Right renal cortex interstitium (tissue), 3 donors: ENCODE measurements around the gene SLC15A1. TPM values are rescaled to one million over a fixed set of nuclear protein-coding genes. Genes with fewer than 3 reads are reported as not detected.
A peak's percentile ranks its signal among the peaks of the same experiment; 100 is the strongest.

ENCODE experiments used
- DNase-seq, 3 donors: peaks; one replicate each; pipeline ENCODE4 v3.0.0-alpha.2; 2013; ENCODE audit warnings: low read depth in 3 of 3, low spot score in 2 of 3
- polyA plus RNA-seq, 3 donors: library from polyadenylated mRNA; unstranded; fragments of 120-200 nt; gene quantifications; one replicate each; pipeline ENCODE4 v1.2.1, GENCODE V29; 2013; ENCODE audit not compliant: insufficient read length in 3 of 3

SLC15A1 gene
- polyA plus RNA-seq, 3 donors = 7.4 to 10.1 (median 7.6) TPM

DNA sequence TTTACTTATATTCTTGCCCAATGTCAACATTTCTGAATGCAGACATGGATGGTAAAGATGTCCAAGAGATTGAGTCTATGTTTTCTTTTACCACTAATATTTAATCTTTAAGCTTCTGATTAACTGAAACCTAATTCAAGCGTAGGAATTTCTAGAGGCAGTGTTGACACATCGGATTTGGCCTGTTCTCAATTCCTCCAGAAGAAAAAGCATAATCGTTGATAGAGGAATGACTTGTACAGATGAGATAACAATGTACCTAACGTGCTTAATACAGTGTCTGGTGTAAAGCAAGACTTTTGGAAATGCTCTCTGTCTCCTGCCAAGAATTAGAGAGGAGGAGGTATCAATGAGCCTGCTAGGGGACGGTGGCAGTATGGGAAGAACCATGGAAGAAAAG is 35.2 kb downstream of the SLC15A1 start:
- no peak for DNase-seq

DNA sequence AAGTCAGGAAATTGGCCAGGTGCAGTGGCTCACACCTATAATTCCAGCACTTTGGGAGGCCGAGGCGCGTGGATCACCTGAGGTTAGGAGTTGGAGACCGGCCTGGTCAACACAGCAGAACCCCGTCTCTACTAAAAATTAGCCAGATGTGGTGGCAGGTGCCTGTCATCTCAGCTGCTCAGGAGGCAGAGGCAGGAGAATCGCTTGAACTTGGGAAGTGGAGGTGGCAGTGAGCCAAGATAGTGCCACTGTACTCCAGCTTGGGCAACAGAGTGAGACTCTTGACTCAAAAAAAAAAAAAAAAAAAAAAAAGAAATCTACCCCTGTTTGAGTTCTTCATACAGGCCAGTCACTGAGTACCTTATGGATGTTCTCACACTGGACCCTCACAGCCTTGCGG is 42.0 kb downstream of the SLC15A1 start:
- no peak for DNase-seq

DNA sequence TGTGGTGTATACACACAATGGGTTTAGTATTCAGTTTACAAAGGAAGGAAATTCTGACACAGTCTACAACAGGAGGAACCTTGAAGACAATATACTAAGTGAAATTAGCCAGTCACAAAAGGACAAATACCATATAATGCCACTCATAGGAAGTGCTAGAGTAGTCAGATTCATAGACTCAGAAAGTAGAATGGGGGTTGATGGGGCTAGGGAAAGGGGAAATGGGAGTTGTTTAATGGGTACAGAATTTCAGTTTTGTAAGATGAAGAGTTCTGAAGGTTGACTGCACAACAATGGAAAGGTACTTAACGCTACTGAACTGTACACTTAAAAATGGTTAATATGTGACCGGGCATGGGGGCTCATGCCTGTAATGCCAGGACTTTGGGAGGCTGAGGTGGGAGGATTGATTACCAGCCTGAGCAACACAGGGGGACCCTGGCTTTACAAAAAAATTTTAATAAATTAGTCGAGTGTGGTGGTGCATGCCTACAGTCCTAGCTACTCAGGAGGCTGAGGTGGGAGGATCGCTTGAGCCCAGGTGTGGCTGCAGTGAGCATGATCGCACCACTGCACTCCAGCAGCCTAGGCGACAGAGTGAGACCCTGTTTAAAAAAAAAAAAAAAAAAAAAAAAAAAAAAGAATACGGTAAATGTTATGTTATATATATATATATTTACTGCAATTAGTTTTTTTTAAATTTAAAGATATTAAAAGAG is 45.0 kb downstream of the SLC15A1 start:
- DNase-seq = no peak

DNA sequence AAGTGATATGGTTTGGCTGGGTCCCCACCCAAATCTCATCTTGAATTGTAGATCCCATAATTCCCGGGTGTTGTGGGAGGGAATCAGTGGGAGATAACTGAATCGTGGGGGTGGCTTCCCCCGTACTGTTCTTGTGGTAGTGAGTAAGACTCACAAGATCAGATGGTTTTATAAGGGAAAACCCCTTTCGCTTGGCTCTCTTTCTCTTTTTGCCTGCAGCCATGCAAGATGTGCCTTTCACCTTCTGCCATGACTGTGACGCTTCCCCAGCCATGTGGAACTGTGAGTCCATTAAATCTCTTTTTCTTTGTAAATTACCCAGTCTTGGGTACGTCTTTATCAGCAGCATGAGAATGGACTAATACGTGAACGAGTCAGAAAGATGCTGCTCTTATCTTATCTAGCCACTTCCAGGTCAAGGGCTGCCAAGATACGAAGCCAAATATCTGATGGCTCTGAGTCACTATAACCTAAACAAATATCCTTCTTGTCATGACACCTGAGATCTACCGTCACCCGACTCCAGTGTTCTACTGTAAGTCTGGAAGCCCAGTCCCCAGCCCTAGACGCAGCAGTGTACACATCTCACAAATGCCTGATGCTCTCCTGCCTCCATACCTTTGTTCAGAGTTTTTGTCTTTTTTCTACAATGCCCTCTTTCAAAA is 45.9 kb downstream of the SLC15A1 start:
- DNase-seq = no peak

DNA sequence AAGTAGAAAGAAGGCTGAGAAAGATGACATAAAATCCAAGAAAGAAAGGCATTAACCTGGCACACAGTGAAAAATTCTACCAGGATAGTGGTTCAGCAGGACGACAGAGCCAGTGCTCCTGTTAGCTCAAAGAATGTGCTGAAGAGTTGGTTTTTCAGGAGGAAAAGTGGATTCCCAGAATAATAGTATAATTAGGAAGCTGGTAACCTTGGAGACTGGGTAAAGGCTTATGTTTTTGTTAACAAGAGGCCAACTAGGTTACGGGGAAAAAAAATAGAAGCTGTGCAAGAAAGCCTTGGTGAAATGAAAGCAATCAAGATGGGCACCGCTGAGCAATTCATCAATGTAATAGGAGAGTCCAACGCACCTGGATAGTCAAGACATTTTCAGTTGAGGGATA is 54.7 kb downstream of the SLC15A1 start:
- peak in 2 of 3 donors; percentile 25 to 54 for DNase-seq

DNA sequence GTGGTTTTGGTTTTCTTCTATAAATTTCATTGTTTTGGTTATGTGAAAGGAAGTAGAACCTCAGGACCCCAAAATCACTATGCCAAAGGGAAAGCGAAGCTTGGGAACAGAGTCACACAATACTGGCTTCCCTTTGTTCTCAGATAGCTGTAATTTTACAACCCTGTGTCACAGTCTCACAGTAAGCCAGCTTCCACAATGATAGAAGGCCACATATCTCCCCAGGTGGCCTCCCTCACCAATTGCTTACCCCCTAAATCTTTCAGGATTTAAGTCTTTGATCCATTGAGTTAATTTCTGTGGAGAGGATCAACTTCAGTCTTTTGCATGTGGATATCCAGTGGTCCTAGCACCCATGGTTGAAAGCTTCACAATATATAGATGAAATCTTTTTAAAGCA is 58.7 kb downstream of the SLC15A1 start:
- DNase-seq = no peak

DNA sequence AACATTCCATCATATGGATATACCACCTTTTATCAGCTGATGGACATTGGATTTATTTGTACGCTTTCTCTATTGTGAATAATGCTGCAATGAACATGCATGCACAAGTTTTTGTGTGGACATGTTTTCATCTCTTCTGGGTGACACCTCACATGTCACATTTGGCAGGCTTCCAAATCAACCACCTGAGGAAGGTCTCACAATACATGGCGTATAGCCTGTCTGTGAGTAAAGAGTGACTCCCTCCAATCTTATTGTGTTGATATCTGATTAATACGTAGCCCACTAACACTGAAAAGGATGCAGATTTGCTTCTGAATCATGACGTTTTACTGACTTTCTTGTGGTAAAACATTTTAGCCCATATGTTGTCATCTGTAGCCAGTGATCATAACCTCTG is 61.1 kb downstream of the SLC15A1 start:
- no peak for DNase-seq

DNA sequence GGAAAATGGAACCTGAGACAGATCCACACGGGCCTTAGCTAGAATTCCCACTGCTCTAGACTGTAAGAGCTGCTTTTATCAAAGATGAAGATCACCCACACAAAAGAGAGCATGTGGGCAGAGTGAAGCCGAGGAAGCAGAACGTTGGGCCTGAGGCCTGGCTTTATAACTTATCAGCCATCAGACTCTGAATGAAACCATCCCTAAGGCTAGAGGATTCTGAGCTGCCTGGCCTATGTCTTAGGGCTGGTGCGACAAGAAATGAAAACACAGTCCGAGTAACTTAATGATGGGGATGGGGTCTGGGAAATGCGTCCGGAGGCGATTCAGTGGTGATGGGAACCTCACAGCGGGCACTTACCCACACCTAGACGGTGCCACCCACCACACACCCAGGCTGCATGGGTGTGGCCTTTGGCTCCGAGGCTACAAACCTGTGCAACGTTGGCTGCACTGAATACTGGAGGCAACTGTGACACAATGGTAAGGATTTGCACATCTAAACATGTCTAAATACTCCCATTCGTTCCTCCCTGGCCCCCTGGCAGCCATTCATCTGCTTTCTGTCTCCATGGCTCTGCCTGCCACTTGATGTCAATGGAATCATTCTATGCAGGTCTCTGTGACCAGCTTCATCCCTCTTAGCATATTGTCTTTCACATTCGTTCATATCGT is 62.0 kb downstream of the SLC15A1 start:
- no peak for DNase-seq

DNA sequence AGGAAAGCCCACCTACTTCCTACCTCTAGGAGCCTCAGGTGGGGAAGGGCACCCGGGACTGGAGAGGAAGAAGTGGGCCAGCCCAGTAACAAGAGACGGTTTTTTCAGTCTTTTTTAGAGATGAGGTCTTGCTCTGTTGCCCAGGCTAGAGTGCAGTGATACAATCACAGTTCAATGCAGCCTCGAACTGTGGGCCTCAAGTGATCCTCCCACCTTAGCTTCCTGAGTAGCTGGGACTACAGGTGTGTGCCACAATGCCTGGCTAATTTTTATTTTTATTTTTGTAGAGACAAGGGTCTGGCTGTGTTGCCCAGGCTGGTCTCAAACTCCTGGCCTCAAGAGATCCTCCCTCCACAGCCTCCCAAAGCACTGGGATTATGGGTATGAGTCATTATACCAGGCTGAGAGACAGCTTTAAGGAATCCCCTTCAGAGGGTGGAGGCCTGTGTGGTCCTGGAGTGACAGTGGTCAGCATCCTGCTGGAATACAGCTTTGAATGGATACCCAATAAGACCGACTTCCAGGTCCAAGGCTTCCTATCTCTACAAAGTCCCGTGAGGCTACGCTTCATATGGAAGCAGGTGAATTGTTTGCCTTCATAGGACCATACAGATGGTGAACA is 63.0 kb downstream of the SLC15A1 start:
- no peak for DNase-seq

DNA sequence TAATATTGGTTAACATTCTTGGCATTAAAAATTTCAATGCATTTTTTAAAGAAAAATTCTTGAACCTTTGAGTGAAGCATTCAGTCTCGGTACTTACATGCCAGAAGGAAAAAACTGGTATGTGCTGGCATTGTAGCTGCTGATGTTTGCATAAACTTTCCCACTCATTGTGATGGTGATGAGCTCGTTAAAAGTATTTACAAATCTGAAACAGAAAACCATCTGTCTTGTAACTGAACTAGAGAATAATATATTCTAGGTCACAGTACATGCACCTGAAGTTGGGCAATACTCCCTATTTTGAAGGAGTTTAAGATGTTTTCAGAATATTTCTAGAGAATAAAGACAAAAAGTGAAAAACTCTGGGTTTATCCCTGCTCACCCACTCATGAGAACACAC is 64.1 kb downstream of the SLC15A1 start:
- DNase-seq = no peak

DNA sequence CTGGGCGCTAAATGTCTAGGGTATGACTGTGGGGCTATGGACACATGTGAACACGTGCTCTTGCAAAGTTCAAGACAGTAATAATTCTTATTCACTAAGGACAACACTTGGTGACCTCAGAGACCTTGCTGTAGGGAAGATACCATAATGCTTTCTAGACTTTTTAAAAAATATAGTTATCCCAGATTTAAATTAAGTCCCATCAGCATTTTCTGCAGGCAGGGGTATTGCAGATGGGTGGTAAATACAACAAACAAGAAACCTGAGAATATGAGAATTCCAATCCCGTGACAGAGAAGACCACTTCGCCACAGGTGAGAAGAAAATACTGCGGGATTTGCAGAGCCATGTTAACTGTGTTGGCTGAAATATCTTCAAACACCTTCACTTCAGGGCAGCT is 65.2 kb downstream of the SLC15A1 start:
- no peak for DNase-seq

DNA sequence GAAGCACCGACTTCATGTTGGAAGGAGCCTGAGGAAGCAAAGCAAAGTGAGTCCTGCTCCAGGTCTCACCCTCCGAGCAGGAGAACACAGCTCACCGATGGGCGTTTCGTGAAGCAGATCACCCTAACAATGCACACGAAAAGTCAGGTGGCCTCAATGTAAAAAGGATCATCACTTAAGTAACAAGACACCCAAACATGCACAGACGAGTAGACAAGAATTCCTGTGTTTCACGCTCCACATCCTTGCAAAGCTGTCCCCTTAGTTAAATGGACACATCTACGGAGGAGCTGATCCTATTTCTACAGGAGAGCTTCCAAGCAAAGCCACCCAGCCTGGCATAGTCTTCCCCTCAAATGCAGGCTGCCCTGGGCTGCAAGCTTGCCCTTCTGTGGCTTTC is 66.2 kb downstream of the SLC15A1 start:
- peak in 2 of 3 donors; percentile 29 to 59 for DNase-seq

DNA sequence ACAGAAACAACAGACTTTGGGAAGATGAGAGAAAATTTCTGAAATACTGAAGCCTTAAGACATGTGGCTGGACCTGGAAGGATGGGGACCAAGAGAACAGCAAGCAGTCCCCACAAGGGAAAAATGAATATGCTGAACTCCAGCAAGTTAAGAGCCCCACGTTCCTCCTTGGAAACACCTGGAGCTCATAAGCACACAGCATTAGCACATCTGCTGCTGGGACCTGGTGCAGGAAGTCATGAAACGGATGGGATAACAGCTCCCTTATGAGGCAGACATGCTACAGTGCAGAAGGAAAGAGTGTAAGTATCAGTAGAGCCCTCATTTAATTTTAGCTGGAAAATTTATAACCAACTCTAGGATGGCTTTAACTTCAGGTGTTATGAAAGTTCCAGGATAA is 67.3 kb downstream of the SLC15A1 start:
- no peak for DNase-seq

DNA sequence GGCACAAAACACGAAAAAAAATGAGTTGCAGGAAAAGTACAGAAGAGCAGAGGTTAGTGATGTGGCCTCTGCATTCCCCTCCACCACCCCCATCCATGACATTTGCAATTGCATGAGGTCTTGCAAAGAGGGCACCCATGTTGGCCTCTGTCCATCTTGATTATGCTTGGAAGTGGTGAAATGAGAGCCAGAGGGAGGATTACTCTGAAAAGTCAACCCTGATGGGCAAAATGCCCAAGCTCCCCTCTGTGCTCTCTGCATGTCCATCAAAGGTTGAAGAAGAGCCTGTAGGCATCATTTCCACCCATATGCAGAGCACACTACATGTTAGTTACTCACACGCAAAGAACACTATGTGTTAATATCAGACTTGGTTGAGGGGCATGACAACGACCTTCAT is 71.4 kb downstream of the SLC15A1 start:
- DNase-seq = no peak

DNA sequence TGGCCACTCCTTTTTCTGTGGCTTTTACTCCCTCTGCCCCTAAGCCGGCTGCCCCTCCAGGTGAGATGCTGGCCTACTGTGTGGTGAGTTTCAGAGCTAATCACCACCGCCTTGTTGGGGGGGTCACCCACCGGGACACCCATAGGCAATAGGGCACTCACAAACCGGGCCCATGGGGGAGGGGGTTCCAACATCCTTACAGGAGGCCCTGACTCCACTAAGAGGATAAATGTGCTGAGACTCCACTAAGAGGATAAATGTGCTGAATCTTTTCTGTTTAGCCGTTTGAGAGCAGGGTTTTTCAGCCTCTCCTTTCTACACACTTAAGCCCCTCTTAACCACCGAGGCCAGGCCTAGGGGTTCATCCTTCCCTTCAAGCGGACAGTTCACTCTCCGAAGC is 73.7 kb downstream of the SLC15A1 start:
- no peak for DNase-seq

DNA sequence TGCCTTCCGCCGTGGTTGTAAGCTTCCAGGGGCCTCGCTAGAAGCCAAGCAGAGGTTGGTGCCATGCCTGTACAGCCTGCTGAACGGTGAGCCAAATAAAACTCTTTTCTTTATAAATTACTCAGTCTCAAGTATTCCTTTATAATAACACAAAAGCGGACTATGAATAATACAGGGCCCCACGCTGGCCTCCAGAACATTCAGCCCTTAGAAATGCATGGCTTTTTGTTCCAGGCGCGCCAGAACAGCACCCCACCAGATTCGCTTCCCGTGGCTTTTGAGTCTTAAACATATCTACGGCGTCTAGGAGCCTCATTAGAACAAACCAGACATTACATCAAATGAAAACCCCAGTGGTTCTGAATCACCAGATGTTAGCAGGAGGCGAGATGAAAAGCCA is 75.1 kb downstream of the SLC15A1 start:
- no peak for DNase-seq

DNA sequence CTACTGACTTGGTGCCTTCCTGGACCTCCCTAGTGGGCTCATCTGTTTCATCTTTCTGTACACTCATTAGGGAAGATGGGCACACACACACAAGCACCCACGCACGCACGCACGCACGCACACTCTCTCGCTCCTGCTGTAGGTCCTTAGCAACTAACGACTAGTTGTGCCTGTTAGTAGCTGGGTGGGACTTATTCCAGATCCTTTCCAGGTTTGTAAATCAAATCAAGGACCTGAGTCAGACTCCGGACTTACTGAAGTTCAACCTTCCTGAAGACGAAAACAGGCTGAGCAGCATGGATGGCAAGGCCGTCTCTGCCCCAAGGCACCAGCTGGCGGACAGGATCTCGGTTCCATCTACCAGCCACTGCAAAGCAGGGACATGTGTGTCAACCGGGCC is 76.2 kb downstream of the SLC15A1 start:
- DNase-seq = no peak

DNA sequence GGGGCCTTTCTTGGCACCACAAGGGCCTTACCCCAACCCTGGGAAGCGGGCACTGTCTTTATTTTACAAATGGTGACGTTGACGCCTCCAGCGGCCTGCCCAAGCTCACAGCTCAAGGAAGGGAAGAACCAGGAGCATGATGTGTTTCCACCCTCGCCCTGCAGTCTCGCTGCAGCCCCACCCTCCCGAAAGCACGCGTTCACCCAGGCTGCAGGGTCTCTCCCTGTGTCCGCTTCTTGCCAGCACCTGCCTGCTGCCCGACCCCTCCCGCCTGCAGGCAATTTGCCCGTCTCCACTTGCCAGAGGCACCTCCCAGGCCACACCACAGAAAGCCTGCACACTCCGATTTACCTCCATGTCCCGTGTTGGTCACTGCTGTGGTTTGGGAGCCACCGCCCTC is 76.6 kb downstream of the SLC15A1 start:
- no peak for DNase-seq

DNA sequence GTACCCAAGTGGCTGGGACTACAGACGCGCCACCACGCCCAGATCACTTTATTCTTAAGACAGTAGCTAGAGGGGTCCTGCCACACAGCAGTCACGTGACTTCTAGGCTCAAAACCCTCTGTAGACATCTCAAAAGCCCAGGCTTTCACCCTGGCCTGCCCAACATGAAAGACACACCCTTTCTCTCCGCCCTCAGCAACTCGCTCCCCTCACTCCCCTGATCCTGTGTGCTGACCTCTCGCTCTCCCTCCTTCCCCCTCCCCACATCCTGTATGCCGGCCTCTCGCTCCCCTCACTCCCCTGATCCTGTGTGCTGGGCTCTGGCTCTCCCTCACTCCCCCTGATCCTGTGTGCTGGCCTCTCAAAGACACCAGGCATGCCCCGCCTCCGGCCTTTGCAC is 77.4 kb downstream of the SLC15A1 start:
- DNase-seq = peak in 1 of 3 donors; percentile 43

DNA sequence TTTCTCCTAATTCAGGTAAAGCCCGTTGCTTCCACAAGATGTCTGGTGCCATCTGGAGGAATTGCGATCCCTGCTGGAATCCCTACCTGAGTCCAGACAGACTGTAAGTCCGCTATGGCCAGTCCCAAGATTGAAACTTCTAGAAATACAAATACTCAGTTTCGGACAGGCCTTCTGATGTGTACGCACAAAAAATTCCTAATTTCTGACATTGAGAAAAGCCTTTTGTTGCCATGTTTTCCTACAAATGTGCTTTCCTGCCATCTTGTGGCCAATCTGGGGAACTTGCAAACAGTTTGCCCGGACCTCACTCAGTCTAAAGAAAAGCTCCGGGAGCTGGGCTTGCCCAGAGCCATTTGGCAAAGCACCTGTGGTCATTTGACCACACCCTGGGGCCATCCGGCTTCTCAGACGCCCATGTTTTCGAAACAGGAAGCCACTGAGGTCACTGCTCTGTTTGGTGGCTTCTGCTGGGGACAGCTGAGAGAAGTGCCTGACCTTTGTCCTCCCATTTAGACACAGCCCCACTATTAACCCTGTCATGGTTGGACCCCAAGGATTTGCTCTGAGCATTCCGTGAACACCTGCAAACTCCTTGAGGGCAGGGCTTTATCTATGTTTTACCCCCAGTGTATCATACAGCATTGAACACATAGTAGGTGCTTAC is 79.4 kb downstream of the SLC15A1 start:
- peak; percentile 67 to 68 (median 67) for DNase-seq

DNA sequence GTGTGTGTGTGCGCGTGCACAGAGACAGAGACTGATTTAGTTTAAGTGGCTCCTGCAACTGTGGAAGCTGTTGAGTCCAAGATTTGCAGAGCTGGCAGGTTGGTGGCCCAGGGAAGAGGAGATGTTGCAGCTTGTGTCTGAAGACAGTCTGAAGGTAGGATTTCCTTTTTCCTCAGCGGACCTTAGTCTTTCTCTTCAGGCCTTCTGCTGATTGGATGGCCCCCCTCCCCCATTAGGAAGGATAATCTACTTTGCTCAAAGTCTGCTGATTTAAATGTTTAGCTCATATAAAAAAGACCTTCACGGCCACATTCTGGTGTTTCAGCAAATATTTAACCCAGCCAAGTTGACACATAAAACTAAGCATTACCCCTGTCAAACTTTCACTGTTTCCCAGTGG is 84.3 kb downstream of the SLC15A1 start:
- DNase-seq = no peak
